OCI-LY3 (cell line): Measurements from ENCODE around the gene GAPT.

Source experiments
- CTCF ChIP-seq: fragments of 200-600, 300-600 bp; sonication (generic); IDR thresholded peaks from 2 replicates; pipeline ENCODE4 v1.5.1; 2014; ENCODE audit warnings: antibody characterized with exemption, low read length, low read depth
- EZH2phosphoT487 ChIP-seq: fragments of 200-600 bp; shearing (Covaris generic); IDR thresholded peaks from 2 replicates; pipeline ENCODE4 v1.6.1; 2018; ENCODE audit warnings: antibody characterized with exemption, mixed run types, low read depth

DNA sequence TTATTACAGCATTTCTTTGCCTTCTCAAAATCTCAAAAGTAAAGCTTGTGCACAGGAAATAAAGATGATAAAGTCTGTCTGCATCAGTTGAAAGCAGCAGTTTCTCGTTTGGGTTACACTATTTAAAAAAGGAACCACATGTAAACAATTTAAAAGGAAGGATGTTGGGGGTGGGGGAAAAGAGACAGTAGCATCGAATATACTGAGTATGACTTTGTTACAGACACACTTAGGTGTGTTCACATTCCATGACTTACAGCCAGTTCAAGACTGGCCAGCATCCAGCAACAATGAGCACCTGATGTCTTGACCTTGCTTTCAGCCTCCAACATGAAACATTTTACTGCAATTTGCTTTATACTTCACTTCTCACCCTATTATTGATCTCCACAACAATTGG, 8.7 kb downstream of the GAPT start:
- TF ChIP-seq CTCF (no peak), EZH2phosphoT487 (no peak)
